Heart left ventricle (tissue), 16 donors: Measurements from ENCODE around the gene NEK10. TPM values are rescaled to one million over a fixed set of nuclear protein-coding genes. Genes with fewer than 3 reads are reported as not detected.

ENCODE experiments used
- ATAC-seq, 4 donors: fragments of 200-7000 bp; cut with Tn5 transposase; one replicate each; pipeline ENCODE4 v1.9.1; 2020 to 2022; ENCODE audit warnings: moderate library complexity in 4 of 4, mild to moderate bottlenecking in 3 of 4, moderate number of reproducible peaks in 1 of 4
- DNase-seq, 5 donors: peaks; one replicate each; pipeline ENCODE4 v3.0.0-alpha.2; 2020
- H3K27ac ChIP-seq, 12 donors: fragments of 200-600 bp; sonication (generic) in 4 of 12; one replicate each; pipeline versions ENCODE4 v1.5.0 to v1.8.0; 2016 to 2022; ENCODE audit warnings: mild to moderate bottlenecking in 2 of 12
- H3K27me3 ChIP-seq, 9 donors: fragments of 200-600 bp; sonication (generic) in 2 of 9; one replicate each; pipeline versions ENCODE4 v1.5.1 to v1.8.0; 2016 to 2022; ENCODE audit warnings: mild to moderate bottlenecking in 3 of 9
- H3K36me3 ChIP-seq, 9 donors: fragments of 200-600 bp; sonication (generic) in 2 of 9; one replicate each; pipeline versions ENCODE4 v1.5.0 to v1.8.0; 2018 to 2022; ENCODE audit warnings: mild to moderate bottlenecking in 2 of 9
- H3K4me1 ChIP-seq, 12 donors: fragments of 200-600 bp; sonication (generic) in 4 of 12; one replicate each; pipeline versions ENCODE4 v1.5.0 to v1.8.0; 2016 to 2022; ENCODE audit warnings: mild to moderate bottlenecking in 3 of 12
- H3K4me3 ChIP-seq, 12 donors: fragments of 200-600 bp; sonication (generic) in 4 of 12; one replicate each; pipeline versions ENCODE4 v1.5.0 to v1.8.0; 2017 to 2022; ENCODE audit warnings: mild to moderate bottlenecking in 9 of 12, moderate library complexity in 4 of 12
- H3K9me3 ChIP-seq, 12 donors: fragments of 200-600 bp; sonication (generic) in 4 of 12; one replicate each; pipeline versions ENCODE4 v1.5.0 to v1.8.0; 2016 to 2022; ENCODE audit warnings: mild to moderate bottlenecking in 1 of 12
- POLR2A ChIP-seq, 2 donors: fragments of 450-650 bp; IDR thresholded peaks; one replicate each; pipeline ENCODE4 v1.6.1; 2017; ENCODE audit warnings: antibody characterized with exemption in 2 of 2, mild to moderate bottlenecking in 2 of 2, moderate library complexity in 2 of 2
- WGBS, 4 donors: extraction: QIAGEN DNeasy Blood & Tissue Kit in 2 of 4; methylation state at CpG; one replicate each; pipeline versions ENCODE4 v1.1.5 to v1.1.7; 2013 to 2018; 5-methylcytosine and 5-hydroxymethylcytosine counted together
- intact Hi-C, 10 donors: fragments of 100-400 bp; cut with DNase I; formaldehyde crosslinking; loops; one replicate each; pipeline versions ENCODE4 v1.11.1 to v1.14.2; 2022
- polyA plus RNA-seq, 2 donors: library from polyadenylated mRNA; stranded (reverse); fragments of 200-250 nt; gene quantifications; one replicate each; pipeline ENCODE4 v1.2.3, GENCODE V29; 2013
- total RNA-seq, 9 donors: library from RNA; depleted of rRNA in 2 of 9; stranded (reverse); fragments of >200 nt in 2 of 9; fragmentation: NEBNext Ultra II Directional in 3 of 9; extraction: Animal tissue kit (Norgen Biotek cat#: 25700) in 3 of 9; gene quantifications; one replicate each; pipeline versions ENCODE4 v1.1.0 to v1.2.4, GENCODE V29; 2016 to 2023
- TF ChIP-seq, protein P1 (sequence below), 12 donors: fragments of 200-600 bp; sonication (generic) in 4 of 12; IDR thresholded peaks; one replicate each; pipeline versions ENCODE4 v1.5.0 to v1.8.0; 2018 to 2022; ENCODE audit warnings: antibody characterized with exemption in 12 of 12, mild to moderate bottlenecking in 5 of 12
- donor health status: ischemic (EF 13 %, LVEDD 7.1; RV severe dilation, severe dysfunction).
- donor health status: healthy with polysubstance abuse.
- donor health status: DM: no; HTN: yes; CAD: no.
- donor health status: DM: no; HTN: no; CAD: no.
- donor health status: ischemic (EF 25% LVEDD 6.9; RV normal size, moderate dysfunction).
- donor health status: ischemic (EF 25% LVEDD 5.7; RV mildly dilated, moderate dysfunction).
- donor health status: healthy.
- donor health status: DM: yes; HTN: yes; CAD: no.
- donor health status: ischemic (EF 35%, LVEDD 5.7; RV mildly dilated, moderate dysfunction).
- donor health status: nonischemic (EF 11% LVEDD 7.7; RV severe dilation, severe dysfunction).
- donor health status: DM: yes; HTN: yes; CAD: no.
- donor health status: PGD.
- donor health status: ischemic (EF 29% LVEDD 5.4; RV normal size, mild dysfunction).
- donor health status: nonischemic (EF 23%, LVEDD 6.1; RV moderate dilation, normal function).

NEK10 gene
- total and polyA plus RNA-seq, 11 donors, result 0.72 to 22.5 (median 7.1) TPM

DNA sequence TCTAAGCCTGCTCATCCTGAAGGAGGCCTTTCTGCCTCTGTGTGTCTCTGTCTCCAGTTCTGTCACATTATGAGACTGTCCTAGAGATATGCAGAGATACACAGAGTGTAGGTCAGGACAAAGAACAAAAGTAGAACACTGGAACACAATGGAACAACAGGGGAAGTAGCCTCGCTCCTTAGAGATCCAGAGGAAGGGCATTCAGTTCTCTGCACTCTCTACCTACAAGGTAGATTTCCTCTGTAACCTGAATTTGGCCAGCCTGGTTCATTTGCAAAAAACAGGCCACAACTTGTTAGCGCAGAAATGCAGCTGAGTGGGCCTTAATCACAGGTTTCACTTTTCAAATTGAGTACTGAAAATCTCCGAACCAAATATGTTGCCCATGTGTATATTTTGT lies 19.4 kb downstream of the NEK10 start:
- H3K36me3 ChIP-seq, result no peaks in the 10 kb centered on the region
- peaks cover 0 to 6% (median 0%) of the 10 kb centered on the region in 12 donors for H3K4me1 ChIP-seq
- no peaks in the 10 kb centered on the region for H3K9me3 ChIP-seq
- peak in 2 of 4 donors; percentile 19 to 40 for ATAC-seq
- H3K27me3 ChIP-seq, result no peaks in the 10 kb centered on the region
- peak overlapping the region in 2 of 12 donors; percentile 4 to 23 for H3K27ac ChIP-seq
- TF ChIP-seq POLR2A (IDR thresholded peaks at IDR 0.05), result no peak
- TF ChIP-seq, protein P1, sequence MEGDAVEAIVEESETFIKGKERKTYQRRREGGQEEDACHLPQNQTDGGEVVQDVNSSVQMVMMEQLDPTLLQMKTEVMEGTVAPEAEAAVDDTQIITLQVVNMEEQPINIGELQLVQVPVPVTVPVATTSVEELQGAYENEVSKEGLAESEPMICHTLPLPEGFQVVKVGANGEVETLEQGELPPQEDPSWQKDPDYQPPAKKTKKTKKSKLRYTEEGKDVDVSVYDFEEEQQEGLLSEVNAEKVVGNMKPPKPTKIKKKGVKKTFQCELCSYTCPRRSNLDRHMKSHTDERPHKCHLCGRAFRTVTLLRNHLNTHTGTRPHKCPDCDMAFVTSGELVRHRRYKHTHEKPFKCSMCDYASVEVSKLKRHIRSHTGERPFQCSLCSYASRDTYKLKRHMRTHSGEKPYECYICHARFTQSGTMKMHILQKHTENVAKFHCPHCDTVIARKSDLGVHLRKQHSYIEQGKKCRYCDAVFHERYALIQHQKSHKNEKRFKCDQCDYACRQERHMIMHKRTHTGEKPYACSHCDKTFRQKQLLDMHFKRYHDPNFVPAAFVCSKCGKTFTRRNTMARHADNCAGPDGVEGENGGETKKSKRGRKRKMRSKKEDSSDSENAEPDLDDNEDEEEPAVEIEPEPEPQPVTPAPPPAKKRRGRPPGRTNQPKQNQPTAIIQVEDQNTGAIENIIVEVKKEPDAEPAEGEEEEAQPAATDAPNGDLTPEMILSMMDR (IDR thresholded peaks at IDR 0.05), result no peak
- H3K4me3 ChIP-seq, result no peak overlapping the region
- WGBS, 4 donors, result 81 to 87% (median 85%) methylated on average over 3 of the region's 3 CpGs
- intact Hi-C loops, result no loop called here
- no peak for DNase-seq

DNA sequence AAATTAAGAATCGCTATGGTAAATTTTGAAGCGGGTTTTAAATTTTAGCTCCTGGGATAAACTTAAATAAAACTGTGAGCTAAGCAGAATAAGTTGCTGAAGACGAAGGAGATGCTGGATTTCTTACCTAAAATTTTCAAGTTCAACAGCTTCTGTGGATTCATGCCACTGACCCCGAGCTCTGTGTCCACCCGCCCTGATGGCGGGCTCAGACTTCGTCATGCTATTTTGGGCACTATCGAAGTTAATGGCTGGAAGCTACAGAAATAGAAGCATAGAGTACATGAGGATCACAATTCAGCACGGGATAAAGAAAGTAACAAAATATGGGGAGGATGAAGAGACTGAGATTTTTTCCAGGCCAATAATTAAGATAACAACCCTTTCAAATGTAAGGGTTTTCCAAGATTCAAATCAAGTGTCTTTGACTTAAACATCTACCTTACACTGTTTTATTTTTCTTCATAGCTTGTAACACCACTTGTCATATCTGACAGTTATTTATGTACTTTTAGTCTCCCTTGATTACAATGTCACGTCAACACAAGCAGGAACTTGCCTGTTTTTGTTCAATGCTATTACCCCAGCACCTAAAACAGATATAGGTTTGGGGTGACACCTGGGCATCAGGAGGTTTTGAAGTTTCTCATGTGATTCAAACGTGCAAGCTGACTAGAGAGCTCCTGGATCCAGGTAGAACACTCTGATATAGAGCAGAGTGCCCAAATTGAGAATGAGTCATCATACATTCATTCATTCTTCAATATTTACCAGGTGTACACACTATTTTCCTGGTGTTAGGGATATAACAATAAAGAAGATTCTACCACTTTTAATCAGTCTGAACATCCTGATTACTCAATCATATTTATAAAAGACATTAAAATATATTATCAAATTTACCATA lies 23.0 kb downstream of the NEK10 start:
- Histone ChIP-seq H3K27ac (peak overlapping the region; percentile 36 to 78 (median 64)), H3K9me3 (no peaks in the 10 kb centered on the region)

DNA sequence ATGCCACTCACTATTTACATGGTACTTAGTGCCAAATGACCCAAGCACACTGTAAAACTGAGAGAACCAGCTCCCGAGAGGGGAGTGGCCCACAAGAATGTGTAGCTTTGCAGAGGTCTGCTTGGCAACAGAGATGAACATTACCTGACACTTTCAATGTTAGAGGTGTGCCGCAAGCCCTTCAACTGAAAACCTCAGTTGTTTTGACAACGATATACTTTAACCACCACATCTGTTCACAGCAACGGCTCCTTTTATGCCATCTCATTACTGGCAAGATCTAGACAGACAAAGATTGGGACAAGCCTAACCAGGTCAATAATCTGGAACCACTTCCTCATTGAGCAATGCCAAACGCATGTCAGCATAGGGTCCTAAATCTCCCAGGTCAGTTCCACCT lies 23.7 kb downstream of the NEK10 start:
- Histone ChIP-seq H3K27ac (peak overlapping the region; percentile 36 to 78 (median 64)), H3K36me3 (no peaks in the 10 kb centered on the region), H3K9me3 (no peaks in the 10 kb centered on the region), H3K4me1 (peaks cover 0 to 17% (median 5%) of the 10 kb centered on the region in 12 donors), H3K4me3 (peak overlapping the region in 4 of 12 donors; percentile 2 to 33 (median 24)), H3K27me3 (no peaks in the 10 kb centered on the region)
- 42 to 66% (median 51%) methylated on average over 5 of the region's 5 CpGs for WGBS, 4 donors
- peak in 3 of 4 donors; percentile 21 to 29 (median 25) for ATAC-seq
- TF ChIP-seq POLR2A (IDR thresholded peaks at IDR 0.05), result no peak
- TF ChIP-seq, protein P1 (IDR thresholded peaks at IDR 0.05), result no peak
- no peak for DNase-seq
- intact Hi-C loops, result no loop called here

More for the DNA sequence above, 23.0 kb downstream of the NEK10 start:
- peak in 1 of 2 donors; percentile 27 for TF ChIP-seq POLR2A (IDR thresholded peaks at IDR 0.05)
- TF ChIP-seq, protein P1 (IDR thresholded peaks at IDR 0.05), result no peak
- Histone ChIP-seq H3K4me1 (peaks cover 0 to 13% (median 4%) of the 10 kb centered on the region in 12 donors), H3K4me3 (peak overlapping the region in 4 of 12 donors; percentile 2 to 33 (median 24)), H3K36me3 (no peaks in the 10 kb centered on the region), H3K27me3 (no peaks in the 10 kb centered on the region)
- ATAC-seq, result peak; percentile 83 to 95 (median 92)
- WGBS, 4 donors, result 49 to 53% (median 51%) methylated on average over 11 of the region's 11 CpGs
- DNase-seq, result peak in 3 of 5 donors; percentile 16 to 41 (median 34)
- intact Hi-C loops, result no loop called here

- WGBS, 4 donors, result 72 to 86% (median 80%) methylated on average over 2 of the region's 2 CpGs
- ATAC-seq, result no peak
- intact Hi-C loops, result no loop called here
These were observed 24.1 kb downstream of the NEK10 start for GRCh38 chr3:27345045-27345444.

More at GRCh38 chr3:27345045-27345444, 24.1 kb downstream of the NEK10 start:
- TF ChIP-seq POLR2A (IDR thresholded peaks at IDR 0.05), result no peak
- TF ChIP-seq, protein P1 (IDR thresholded peaks at IDR 0.05), result no peak
- peaks cover 0 to under 1% (median 0%) of the 10 kb centered on the region in 12 donors for H3K9me3 ChIP-seq
- H3K4me3 ChIP-seq, result peak overlapping the region in 3 of 12 donors; percentile 20 to 33 (median 27)
- H3K27me3 ChIP-seq, result no peaks in the 10 kb centered on the region
- no peaks in the 10 kb centered on the region for H3K36me3 ChIP-seq
- DNase-seq, result no peak
- H3K4me1 ChIP-seq, result peaks cover 0 to 17% (median 5%) of the 10 kb centered on the region in 12 donors
- peak overlapping the region in 10 of 12 donors; percentile 36 to 78 (median 66) for H3K27ac ChIP-seq
